NB4 (cell line): ENCODE measurements around the gene BCAR3.

Experiments used
- DNase-seq: peaks from one replicate; pipeline ENCODE4 v3.0.0; 2010; ENCODE audit warnings: low read depth
- H3K4me3 ChIP-seq: one replicate; pipeline ENCODE4 v1.5.1; 2011; ENCODE audit warnings: mild to moderate bottlenecking, low read depth, low read length, moderate library complexity
- CTCF ChIP-seq: IDR thresholded peaks from one replicate; pipeline ENCODE4 v1.5.1; 2012; ENCODE audit warnings: low read depth, low read length
- MAX ChIP-seq: IDR thresholded peaks from 2 replicates; pipeline ENCODE4 v1.6.1; 2011; ENCODE audit warnings: low read depth, low read length
- MYC ChIP-seq: IDR thresholded peaks from 2 replicates; pipeline ENCODE4 v1.6.1; 2011; ENCODE audit warnings: low read depth, low read length
- POLR2A ChIP-seq: IDR thresholded peaks from 2 replicates; pipeline ENCODE4 v1.6.1; 2011; ENCODE audit warnings: mild to moderate bottlenecking; ENCODE audit not compliant: insufficient read length; ENCODE audit errors: extremely low read depth

The BCAR3 gene

DNA sequence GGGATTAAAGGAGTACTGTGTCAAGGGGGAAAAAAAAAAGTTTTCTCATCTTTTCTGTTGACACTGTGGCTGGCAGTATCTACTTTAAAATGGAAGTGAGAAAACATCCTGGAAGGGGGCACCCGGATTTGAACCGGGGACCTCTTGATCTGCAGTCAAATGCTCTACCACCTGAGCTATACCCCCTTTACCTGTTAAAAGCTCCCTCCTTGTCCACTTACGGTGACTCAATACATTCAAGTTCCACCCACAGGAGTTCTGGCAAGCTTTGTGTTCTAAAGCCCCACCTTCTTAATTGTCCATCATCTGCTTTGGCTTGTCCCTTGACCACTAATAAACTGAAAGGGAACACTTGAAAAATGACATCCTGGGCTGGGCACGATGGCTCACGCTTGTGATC lies 165.5 kb downstream of the BCAR3 start:
- TF ChIP-seq MAX (no peak), POLR2A (no peak), MYC (no peak), CTCF (no peak)
- DNase-seq, result no peak
- H3K4me3 ChIP-seq, result no peak overlapping the region
